Neutrophil (primary cell): Measurements from ENCODE around the gene SPATA4.

Source experiments
- H3K27ac ChIP-seq: fragments of 200-600 bp; sonication (generic); 2 replicates; pipeline ENCODE4 v1.5.1; 2016; ENCODE audit warnings: mild to moderate bottlenecking, moderate library complexity
- H3K27me3 ChIP-seq: fragments of 200-600 bp; sonication (generic); 2 replicates; pipeline ENCODE4 v1.6.0; 2016; ENCODE audit warnings: mild to moderate bottlenecking
- H3K36me3 ChIP-seq: fragments of 200-600 bp; sonication (generic); 2 replicates; pipeline ENCODE4 v1.5.1; 2017
- H3K4me1 ChIP-seq, 2 experiments: fragments of 200-600 bp in 1 of 2; sonication (generic) in 1 of 2; 1 replicate in 1 of 2; 2 replicates in 1 of 2; pipeline versions ENCODE4 v1.5.1 to v1.6.1; 2013 to 2016; ENCODE audit warnings: low read depth in 1 of 2, low read length in 1 of 2, mild to moderate bottlenecking in 1 of 2, moderate library complexity in 1 of 2; ENCODE audit not compliant: control insufficient read depth in 1 of 2, insufficient read depth in 1 of 2
- H3K4me3 ChIP-seq, 2 experiments: fragments of 200-600 bp in 1 of 2; sonication (generic) in 1 of 2; 1 replicate in 1 of 2; 2 replicates in 1 of 2; pipeline ENCODE4 v1.5.1; 2013 to 2016; ENCODE audit warnings: low read depth in 1 of 2, low read length in 1 of 2, mild to moderate bottlenecking in 1 of 2, moderate library complexity in 1 of 2
- H3K9me3 ChIP-seq: fragments of 200-600 bp; sonication (generic); 2 replicates; pipeline ENCODE4 v1.5.1; 2016
- TF ChIP-seq, protein P1 (sequence below): fragments of 200-600 bp; sonication (generic); IDR thresholded peaks from 2 replicates; pipeline ENCODE4 v1.5.1; 2016; ENCODE audit warnings: antibody characterized with exemption

SPATA4 gene

DNA sequence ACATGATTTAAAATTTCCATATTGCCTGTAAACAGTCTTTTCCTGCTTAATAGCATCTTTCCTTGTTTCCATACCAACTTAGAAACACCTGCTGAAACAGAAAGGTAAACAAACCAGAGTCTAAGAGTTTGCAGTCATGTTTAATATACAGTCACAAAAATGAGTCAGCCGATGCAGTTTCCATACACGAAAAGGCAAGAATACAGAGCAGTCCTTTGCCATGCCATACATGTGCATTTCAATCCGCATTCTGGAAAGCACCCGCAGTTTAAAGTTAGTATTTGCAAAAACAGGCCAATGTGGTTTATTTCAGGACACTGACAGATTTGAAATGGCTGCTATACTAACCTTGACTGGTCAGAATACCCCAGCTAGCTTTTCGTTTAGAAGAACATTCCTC, 41.6 kb upstream of the SPATA4 start:
- Histone ChIP-seq H3K9me3 (no peaks in the 10 kb centered on the region), H3K27me3 (no peaks in the 10 kb centered on the region)

DNA sequence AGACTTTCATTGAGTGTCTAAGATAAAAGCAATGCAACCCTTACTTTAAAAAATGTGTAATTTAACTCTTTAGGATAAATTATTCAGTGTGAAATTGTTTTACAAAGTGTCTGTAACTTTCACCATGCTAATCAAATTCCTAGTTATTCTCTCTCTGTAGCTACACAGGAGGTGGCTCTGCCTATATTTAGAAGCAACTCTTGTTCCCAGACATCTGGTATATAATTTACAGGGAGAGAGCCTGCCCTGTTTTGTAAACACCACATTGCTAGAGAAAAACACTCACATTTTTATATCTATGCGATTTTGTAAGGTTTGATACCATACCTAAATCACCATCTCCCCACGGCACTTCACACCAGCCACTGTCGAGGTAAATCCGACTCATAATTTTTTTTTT, 35.5 kb upstream of the SPATA4 start:
- H3K9me3 ChIP-seq = no peaks in the 10 kb centered on the region
- no peak overlapping the region for H3K4me3 ChIP-seq
- no peaks in the 10 kb centered on the region for H3K4me1 ChIP-seq
- no peak overlapping the region for H3K27ac ChIP-seq
- H3K36me3 ChIP-seq = no peaks in the 10 kb centered on the region
- TF ChIP-seq, protein P1, sequence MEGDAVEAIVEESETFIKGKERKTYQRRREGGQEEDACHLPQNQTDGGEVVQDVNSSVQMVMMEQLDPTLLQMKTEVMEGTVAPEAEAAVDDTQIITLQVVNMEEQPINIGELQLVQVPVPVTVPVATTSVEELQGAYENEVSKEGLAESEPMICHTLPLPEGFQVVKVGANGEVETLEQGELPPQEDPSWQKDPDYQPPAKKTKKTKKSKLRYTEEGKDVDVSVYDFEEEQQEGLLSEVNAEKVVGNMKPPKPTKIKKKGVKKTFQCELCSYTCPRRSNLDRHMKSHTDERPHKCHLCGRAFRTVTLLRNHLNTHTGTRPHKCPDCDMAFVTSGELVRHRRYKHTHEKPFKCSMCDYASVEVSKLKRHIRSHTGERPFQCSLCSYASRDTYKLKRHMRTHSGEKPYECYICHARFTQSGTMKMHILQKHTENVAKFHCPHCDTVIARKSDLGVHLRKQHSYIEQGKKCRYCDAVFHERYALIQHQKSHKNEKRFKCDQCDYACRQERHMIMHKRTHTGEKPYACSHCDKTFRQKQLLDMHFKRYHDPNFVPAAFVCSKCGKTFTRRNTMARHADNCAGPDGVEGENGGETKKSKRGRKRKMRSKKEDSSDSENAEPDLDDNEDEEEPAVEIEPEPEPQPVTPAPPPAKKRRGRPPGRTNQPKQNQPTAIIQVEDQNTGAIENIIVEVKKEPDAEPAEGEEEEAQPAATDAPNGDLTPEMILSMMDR = no peak
- no peaks in the 10 kb centered on the region for H3K27me3 ChIP-seq

More for the DNA sequence above, 41.6 kb upstream of the SPATA4 start:
- Histone ChIP-seq H3K27ac (no peak overlapping the region), H3K4me3 (no peak overlapping the region), H3K4me1 (no peaks in the 10 kb centered on the region), H3K36me3 (no peaks in the 10 kb centered on the region)
- TF ChIP-seq, protein P1 = no peak

DNA sequence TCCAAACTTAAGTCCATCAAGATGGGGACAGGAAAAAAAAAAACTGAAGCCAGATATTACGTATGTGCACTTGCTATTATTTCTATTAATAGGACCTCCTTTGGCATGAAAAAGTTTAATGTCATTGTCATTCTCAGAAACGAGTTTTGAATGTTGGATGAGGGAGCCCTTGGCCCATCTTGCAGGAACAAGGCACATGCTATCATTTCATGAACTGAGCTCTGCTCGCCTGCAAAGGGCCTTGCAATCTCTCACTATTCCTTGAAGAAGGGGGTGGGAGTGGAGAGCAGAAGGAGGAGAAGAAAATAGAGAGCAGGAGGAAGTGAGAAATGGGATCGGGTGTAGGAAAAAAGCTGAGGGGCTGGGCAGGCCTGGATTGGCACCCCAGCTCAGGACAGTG, 34.3 kb upstream of the SPATA4 start:
- Histone ChIP-seq H3K27ac (no peak overlapping the region), H3K9me3 (no peaks in the 10 kb centered on the region), H3K4me3 (no peak overlapping the region), H3K27me3 (no peaks in the 10 kb centered on the region), H3K36me3 (no peaks in the 10 kb centered on the region), H3K4me1 (no peaks in the 10 kb centered on the region)
- TF ChIP-seq, protein P1 = no peak

GRCh38 chr4:176226736-176227135, 31.4 kb upstream of the SPATA4 start:
- no peak overlapping the region for H3K27ac ChIP-seq
- no peaks in the 10 kb centered on the region for H3K4me1 ChIP-seq
- TF ChIP-seq, protein P1 = no peak

GRCh38 chr4:176223561-176223960, 28.2 kb upstream of the SPATA4 start:
- Histone ChIP-seq H3K4me3 (no peak overlapping the region), H3K27me3 (no peaks in the 10 kb centered on the region), H3K4me1 (no peaks in the 10 kb centered on the region), H3K27ac (no peak overlapping the region), H3K36me3 (no peaks in the 10 kb centered on the region), H3K9me3 (no peaks in the 10 kb centered on the region)
- TF ChIP-seq, protein P1 = no peak

More at GRCh38 chr4:176226736-176227135, 31.4 kb upstream of the SPATA4 start:
- Histone ChIP-seq H3K27me3 (no peaks in the 10 kb centered on the region), H3K36me3 (no peaks in the 10 kb centered on the region), H3K9me3 (no peaks in the 10 kb centered on the region), H3K4me3 (no peak overlapping the region)

- no peak overlapping the region for H3K27ac ChIP-seq
- H3K36me3 ChIP-seq = no peaks in the 10 kb centered on the region
- H3K4me3 ChIP-seq = no peak overlapping the region
- no peaks in the 10 kb centered on the region for H3K27me3 ChIP-seq
- H3K9me3 ChIP-seq = no peaks in the 10 kb centered on the region
- TF ChIP-seq, protein P1 = no peak
- no peaks in the 10 kb centered on the region for H3K4me1 ChIP-seq
Measured at GRCh38 chr4:176222149-176222548, 26.8 kb upstream of the SPATA4 start.
